ENCODE measurements around the gene EZR.

Gene EZR

GRCh38 chr6:158757753-158758090 lies 61.4 kb downstream of the EZR start:
- no peak for DNase-seq

GRCh38 chr6:158756977-158757752 lies 62.0 kb downstream of the EZR start:
- no peak for DNase-seq

GRCh38 chr6:158756126-158756525 lies 63.0 kb downstream of the EZR start:
- DNase-seq, result no peak

- no peak for DNase-seq
Observed at GRCh38 chr6:158755636-158756035, 63.5 kb downstream of the EZR start.

DNA sequence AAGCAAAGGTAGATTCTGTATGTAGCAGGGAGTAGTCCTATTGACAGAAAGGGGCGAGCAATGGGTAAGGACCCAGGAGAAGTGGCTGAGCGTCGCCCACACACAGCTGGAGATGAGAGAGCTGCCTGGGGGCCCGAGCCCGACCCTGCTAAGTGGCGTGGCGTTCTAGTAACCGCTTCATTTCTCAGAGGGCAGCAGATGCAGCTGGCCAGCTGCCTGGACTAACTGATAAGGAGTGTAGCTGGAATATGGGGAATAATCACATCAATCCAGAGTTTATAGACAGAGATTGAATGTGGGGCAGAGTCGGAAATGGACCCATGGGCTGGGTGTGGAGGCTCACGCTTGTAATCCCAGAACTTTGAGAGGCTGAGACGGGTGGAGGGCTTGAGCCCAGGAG lies 64.4 kb downstream of the EZR start:
- DNase-seq, result no peak

DNA sequence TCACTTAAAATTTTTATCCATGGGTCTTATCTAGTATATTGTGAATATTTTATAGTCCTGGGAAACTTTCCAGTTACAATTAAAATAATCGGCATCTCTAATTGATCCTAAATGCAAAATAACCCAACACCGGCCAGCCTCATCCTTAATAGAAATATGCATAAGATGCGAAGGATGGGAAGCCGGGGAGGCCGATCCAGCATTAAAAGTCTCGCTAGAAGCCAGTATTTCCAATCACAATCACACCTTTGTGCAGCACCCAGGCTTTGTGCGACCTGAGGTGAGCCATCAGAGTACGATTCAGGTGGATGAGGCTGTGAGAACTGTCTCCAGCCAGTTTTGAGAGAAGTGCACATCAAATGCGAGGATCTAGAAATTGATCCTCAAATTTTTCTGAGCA lies 65.4 kb downstream of the EZR start:
- DNase-seq, result no peak

GRCh38 chr6:158752613-158753012 lies 66.6 kb downstream of the EZR start:
- DNase-seq, result no peak

- DNase-seq, result no peak
Observed at GRCh38 chr6:158751921-158752320, 67.2 kb downstream of the EZR start.

DNA sequence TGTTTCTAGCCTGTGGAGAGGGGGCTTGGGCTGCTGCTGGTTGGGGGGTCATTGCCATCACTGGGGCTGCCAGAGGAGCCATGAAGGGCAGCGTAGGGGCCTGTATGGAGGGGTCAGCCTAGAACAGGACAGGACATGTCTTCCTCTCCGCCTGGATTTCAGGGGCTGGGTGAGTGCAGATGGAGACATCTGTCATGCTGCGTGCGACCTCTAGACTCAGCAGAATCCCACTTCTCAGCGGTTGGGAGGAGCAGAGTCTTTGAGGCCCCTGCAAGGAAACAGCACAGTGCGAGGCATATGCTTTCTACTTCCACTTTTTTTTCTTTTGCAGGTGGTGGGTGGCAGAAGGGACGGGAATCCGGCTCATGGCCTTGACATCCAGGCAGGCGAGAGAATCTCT lies 67.9 kb downstream of the EZR start:
- DNase-seq, result no peak

DNA sequence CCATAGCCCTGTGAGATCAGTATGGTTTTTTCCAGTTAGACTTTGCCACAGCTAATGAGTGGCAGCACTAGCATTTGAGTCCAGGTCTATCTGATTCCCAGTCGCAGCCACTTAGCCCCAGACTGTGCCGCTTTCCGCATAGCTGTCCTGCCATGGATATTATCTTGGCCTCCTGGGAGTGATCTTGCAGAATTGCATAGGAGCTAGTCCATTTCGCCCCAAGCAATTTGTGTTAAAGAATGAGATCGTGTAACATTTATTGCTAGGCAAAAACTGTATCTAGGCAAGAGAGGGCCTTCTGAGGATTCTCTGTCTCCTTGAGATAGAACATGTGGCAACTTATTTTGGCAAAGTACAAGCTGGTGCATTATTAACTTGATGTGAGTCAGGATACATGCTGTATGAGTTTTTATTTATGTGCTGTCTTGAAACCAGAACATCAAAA lies 74.2 kb downstream of the EZR start:
- DNase-seq, result no peak

GRCh38 chr6:158743033-158743651 lies 76.0 kb downstream of the EZR start:
- no peak for DNase-seq

DNA sequence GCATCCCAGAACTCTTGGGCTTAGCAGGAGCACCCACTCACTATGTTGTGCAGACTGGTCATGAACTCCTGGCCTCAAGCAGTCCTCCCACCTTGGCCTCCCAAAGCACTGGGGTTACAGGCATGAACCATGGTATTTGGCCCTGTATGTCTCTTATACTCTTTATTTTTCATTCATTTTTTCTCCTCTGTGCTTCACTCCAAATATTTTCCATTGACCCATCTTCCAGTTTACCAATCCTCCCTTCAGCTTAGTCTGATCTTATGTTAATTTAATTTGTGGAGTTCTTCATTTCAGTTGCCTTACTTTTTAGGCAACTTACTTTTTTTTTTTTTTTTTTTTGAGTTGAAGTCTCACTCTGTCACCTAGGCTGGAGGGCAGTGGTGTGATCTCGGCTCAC lies 79.5 kb downstream of the EZR start:
- no peak for DNase-seq

DNA sequence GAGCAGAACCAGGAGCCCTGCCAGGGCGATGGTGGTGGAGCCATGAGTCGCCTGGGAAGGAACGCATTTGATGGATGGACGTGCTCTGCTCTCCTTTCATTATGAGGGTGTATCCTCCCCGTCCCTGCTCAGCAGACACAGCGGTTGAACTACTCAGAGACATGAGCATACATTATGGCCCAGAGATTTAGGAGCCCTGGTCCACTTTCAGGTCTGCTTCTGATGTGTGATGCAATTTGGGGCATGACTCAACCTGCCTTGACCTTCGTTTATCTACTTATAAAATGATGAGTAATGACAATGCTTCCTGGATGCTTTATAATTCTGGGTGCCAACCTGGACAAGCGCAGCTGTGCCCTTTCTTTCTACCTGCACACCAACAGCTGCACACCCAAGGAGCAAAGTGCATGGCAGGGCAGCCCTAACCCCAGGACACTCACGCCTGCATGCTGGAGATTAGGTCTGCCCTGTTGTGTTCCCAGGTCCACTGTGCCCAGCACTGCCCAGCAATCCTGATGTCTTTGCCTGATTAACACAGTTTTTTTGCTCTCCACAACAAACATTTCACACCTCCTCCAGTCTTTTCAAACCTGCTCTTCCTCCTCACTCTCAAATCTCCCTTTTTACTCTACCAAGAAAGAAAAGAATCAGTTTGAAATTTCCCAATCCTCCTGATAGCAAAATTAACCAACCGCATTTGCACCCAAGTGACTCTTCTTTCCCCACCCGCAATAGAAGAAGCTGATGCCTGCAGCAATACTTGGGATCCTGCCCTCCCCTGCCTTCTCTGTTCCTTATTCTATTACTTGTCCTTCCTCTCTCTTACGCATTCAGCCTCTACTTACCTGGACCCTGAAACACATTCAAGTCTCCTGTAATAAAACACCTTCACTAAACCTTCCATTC lies 81.2 kb downstream of the EZR start:
- DNase-seq, result no peak

- DNase-seq, result no peak
Observed at GRCh38 chr6:158737082-158737709, 82.0 kb downstream of the EZR start.

- no peak for DNase-seq
Observed at GRCh38 chr6:158735009-158735408, 84.2 kb downstream of the EZR start.

GRCh38 chr6:158730541-158730907 lies 88.6 kb downstream of the EZR start:
- DNase-seq, result no peak

- DNase-seq, result no peak
Observed at GRCh38 chr6:158729906-158730540, 89.1 kb downstream of the EZR start.

DNA sequence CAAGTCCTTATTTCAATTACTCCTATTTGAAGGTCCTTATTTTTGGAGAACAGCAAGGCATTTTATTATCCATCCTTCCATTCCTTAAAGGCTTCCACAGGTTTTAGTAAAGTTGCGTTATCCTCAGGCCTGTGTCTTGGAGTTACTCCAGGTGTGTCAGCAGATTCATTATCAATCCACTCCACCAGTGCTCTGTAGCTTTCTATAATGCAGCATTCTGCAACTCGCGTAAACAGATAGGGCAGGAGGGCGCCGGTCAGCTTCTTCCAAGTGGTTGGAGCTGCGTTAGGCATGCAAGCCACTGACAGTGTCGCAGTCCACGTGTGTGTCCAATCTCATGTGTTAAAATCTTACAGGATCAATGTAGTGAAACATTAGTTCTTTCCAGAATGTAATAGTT lies 93.5 kb downstream of the EZR start:
- DNase-seq, result no peak

DNA sequence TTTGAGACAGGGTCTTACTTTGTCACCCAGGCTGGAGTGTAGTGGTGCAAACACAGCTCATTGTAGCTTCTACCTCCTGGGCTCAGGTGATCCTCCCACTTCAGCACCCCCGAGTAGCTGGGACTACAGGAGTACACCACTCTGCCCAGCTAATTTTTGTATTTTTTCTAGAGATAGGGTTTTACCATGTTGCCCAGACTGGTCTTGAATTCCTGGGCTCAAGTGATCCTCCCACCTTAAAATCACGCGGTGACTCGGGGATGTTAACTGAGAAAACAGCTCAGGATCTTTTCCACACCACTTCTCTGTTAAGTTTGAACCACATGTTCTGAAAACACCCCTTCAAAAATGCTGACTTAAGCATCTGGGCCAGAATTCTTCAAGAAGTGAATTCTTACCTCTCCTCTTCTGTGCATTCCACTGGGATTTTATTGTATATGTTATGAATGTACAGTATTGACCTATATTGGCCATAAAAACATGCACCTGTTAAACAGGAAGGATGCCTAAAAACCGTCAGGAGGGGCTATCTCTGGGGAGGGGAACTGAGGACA lies 96.9 kb downstream of the EZR start:
- no peak for DNase-seq

DNA sequence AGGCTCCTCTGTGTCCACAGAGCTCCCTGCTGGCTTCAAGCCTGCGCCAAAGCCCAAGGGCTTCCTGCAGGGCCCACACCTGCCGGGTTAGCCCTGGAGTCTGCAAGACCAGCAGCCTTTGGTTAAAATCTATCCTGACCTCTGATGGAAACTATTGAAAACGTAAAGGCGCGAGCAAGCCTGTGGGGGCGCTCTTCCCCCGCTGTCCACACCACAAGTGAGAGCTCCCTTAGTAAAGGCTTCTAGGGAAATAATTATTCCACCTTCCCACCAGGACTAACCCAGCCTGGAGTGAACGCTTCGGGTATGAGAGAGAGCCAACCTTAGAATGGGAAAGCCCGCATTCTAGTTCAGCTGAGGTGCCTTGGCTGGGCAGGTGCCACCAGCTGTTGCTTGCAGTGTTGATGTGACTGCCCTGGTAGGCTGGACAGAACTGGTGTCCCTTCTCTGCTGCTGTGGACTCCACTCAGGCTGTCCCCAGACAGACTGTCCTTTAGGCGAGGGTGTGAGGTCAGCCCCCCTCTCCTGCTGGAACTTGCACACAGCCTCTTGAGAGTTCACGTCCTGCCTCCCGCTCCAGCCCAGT lies 100.6 kb downstream of the EZR start:
- no peak for DNase-seq

- no peak for DNase-seq
Observed at GRCh38 chr6:158717341-158718330, 101.5 kb downstream of the EZR start.

All from stimulated activated CD4-positive, alpha-beta T cell treated with anti-CD3 and anti-CD28 coated beads, Interleukin-15, amount 100 ng/mL, for 24 hours (primary cell).